Heart right ventricle (tissue), 16 donors: ENCODE results near the gene P2RX3. TPM values are rescaled to one million over a fixed set of nuclear protein-coding genes. Genes with fewer than 3 reads are reported as not detected.
A peak's percentile ranks its signal among the peaks of the same experiment; 100 is the strongest.

ENCODE experiments used
- ATAC-seq, 8 donors: fragments of 200-7000 bp; cut with Tn5 transposase; one replicate each; pipeline ENCODE4 v1.9.1; 2020; ENCODE audit warnings: mild to moderate bottlenecking in 8 of 8, moderate library complexity in 8 of 8, moderate number of reproducible peaks in 1 of 8
- DNase-seq, 2 donors: peaks; one replicate each; pipeline ENCODE4 v3.0.0-alpha.2; 2020
- H3K27ac ChIP-seq, 10 donors: fragments of 200-600 bp; sonication (generic) in 2 of 10; one replicate each; pipeline versions ENCODE4 v1.5.0 to v1.8.0; 2020 to 2022; ENCODE audit warnings: mild to moderate bottlenecking in 3 of 10
- H3K27me3 ChIP-seq, 7 donors: fragments of 200-600 bp; one replicate each; pipeline ENCODE4 v1.8.0; 2021 to 2022; ENCODE audit warnings: mild to moderate bottlenecking in 2 of 7
- H3K36me3 ChIP-seq, 9 donors: fragments of 200-600 bp; sonication (generic) in 1 of 9; one replicate each; pipeline versions ENCODE4 v1.5.0 to v1.8.0; 2020 to 2022; ENCODE audit warnings: mild to moderate bottlenecking in 2 of 9
- H3K4me1 ChIP-seq, 9 donors: fragments of 200-600 bp; sonication (generic) in 1 of 9; one replicate each; pipeline versions ENCODE4 v1.5.0 to v1.8.0; 2020 to 2022; ENCODE audit warnings: mild to moderate bottlenecking in 4 of 9
- H3K4me3 ChIP-seq, 10 donors: fragments of 200-600 bp; sonication (generic) in 2 of 10; one replicate each; pipeline versions ENCODE4 v1.5.0 to v1.8.0; 2020 to 2022; ENCODE audit warnings: mild to moderate bottlenecking in 7 of 10, moderate library complexity in 2 of 10
- H3K9me3 ChIP-seq, 11 donors: fragments of 200-600 bp in 10 of 11; sonication (generic) in 2 of 11; one replicate each; pipeline versions ENCODE4 v1.5.0 to v1.8.0; 2013 to 2022; ENCODE audit warnings: mild to moderate bottlenecking in 2 of 11, control low read depth in 1 of 11, moderate library complexity in 1 of 11
- CTCF ChIP-seq, 9 donors: fragments of 200-600 bp; sonication (generic) in 2 of 9; IDR thresholded peaks; one replicate each; pipeline versions ENCODE4 v1.5.0 to v1.8.0; 2021 to 2022; ENCODE audit warnings: antibody characterized with exemption in 9 of 9, mild to moderate bottlenecking in 5 of 9, moderate library complexity in 1 of 9
- WGBS, 2 donors: extraction: QIAGEN DNeasy Blood & Tissue Kit; methylation state at CpG; one replicate each; pipeline ENCODE4 v1.1.7; 2013; ENCODE audit warnings: inconsistent platforms in 1 of 2; 5-methylcytosine and 5-hydroxymethylcytosine counted together
- intact Hi-C, 10 donors: fragments of 100-400 bp; cut with DNase I; formaldehyde crosslinking; loops; one replicate each; pipeline versions ENCODE4 v1.11.1 to v1.14.2; 2022
- long read RNA-seq, 3 donors: library from polyadenylated mRNA; unstranded; transcript quantifications; one replicate each; pipeline ENCODE4 v2.0.0, GENCODE V29; 2020 to 2021
- polyA plus RNA-seq, 2 donors: library from polyadenylated mRNA; stranded (reverse); fragments of 200-250 nt; gene quantifications; one replicate each; pipeline ENCODE4 v1.2.3, GENCODE V29; 2013
- total RNA-seq, 10 donors: library from RNA; stranded (reverse); fragmentation: NEBNext Ultra II Directional in 3 of 10; extraction: Animal tissue kit (Norgen Biotek cat#: 25700) in 3 of 10; gene quantifications; one replicate each; pipeline versions ENCODE4 v1.2.1 to v1.2.4, GENCODE V29; 2021 to 2023
- donor health status: Arrhythmogenic right ventricular cardiomyopathy.
- donor health status: ischemic (EF 13 %, LVEDD 7.1; RV severe dilation, severe dysfunction).
- donor health status: healthy with polysubstance abuse.
- donor health status: DM: no; HTN: yes; CAD: no.
- donor health status: DM: no; HTN: no; CAD: no.
- donor health status: ischemic (EF 25% LVEDD 6.9; RV normal size, moderate dysfunction).
- donor health status: ischemic (EF 25% LVEDD 5.7; RV mildly dilated, moderate dysfunction).
- donor health status: healthy.
- donor health status: DM: yes; HTN: yes; CAD: no.
- donor health status: Ischemic cardiomyopathy.
- donor health status: ischemic (EF 35%, LVEDD 5.7; RV mildly dilated, moderate dysfunction).
- donor health status: nonischemic (EF 11% LVEDD 7.7; RV severe dilation, severe dysfunction).
- donor health status: DM: yes; HTN: yes; CAD: no.
- donor health status: PGD.
- donor health status: ischemic (EF 29% LVEDD 5.4; RV normal size, mild dysfunction).
- donor health status: nonischemic (EF 23%, LVEDD 6.1; RV moderate dilation, normal function).

Gene P2RX3
- total RNA-seq (1 to 10 TPM in 7 of 10 donors, under 1 TPM in 3; 0.32 to 5.1 (median 1.5) TPM), polyA plus RNA-seq (under 1 TPM; 0.42 to 0.66 TPM)
- long read RNA-seq, donor 1, transcript P2RX3-201 (12 exons, 1,831 nt), result major isoform, 8 of 10 reads
- long read RNA-seq, donor 1, partial matches to known transcripts, result 1 of 10 reads
- long read RNA-seq, donor 1, other reads (novel, unspliced or antisense), result 1 of 10 reads
- long read RNA-seq, donor 2, transcript P2RX3-201 (12 exons, 1,831 nt), result major isoform, 12 of 21 reads
- long read RNA-seq, donor 2, partial matches to known transcripts, result 3 of 21 reads
- long read RNA-seq, donor 2, other reads (novel, unspliced or antisense), result 6 of 21 reads
- long read RNA-seq, donor 3, partial matches to known transcripts, result 0 of 3 reads
- long read RNA-seq, donor 3, other reads (novel, unspliced or antisense), result 0 of 3 reads

- peak within 1 kb of the TSS in 4 of 10 donors; percentile 5 to 43 (median 18) for H3K4me3 ChIP-seq
Measured at GRCh38 chr11:57338142-57338541, at the start of gene P2RX3. Gene P2RX3 (plus strand): TSS chr11:57338352. CDS start chr11:57338551, 199 bp downstream.

GRCh38 chr11:57288771-57289579, 49.2 kb upstream of the P2RX3 start:
- WGBS, 2 donors, result 27 to 29% methylated on average over 11 of the region's 11 CpGs
- Histone ChIP-seq H3K4me1 (peaks cover 0 to 21% (median 10%) of the 10 kb centered on the region in 9 donors), H3K27ac (peak overlapping the region in 6 of 10 donors; percentile 39 to 64 (median 52)), H3K27me3 (no peaks in the 10 kb centered on the region), H3K4me3 (no peak overlapping the region), H3K9me3 (no peaks in the 10 kb centered on the region), H3K36me3 (no peaks in the 10 kb centered on the region)
- no peak for TF ChIP-seq CTCF (IDR thresholded peaks at IDR 0.05)
- DNase-seq (no peak), ATAC-seq (peak in 7 of 8 donors; percentile 26 to 46 (median 37))
- intact Hi-C loops, result no loop called here

More at GRCh38 chr11:57338142-57338541, at the start of gene P2RX3:
- no peak within 1 kb of the TSS for H3K27ac ChIP-seq
- no peak for TF ChIP-seq CTCF (IDR thresholded peaks at IDR 0.05)
- whole genome bisulfite sequencing, 2 donors, result 26 to 33% methylated on average over 4 of the region's 4 CpGs
- H3K27me3 ChIP-seq, result peaks cover 0 to 9% (median 0%) of the 10 kb centered on the region in 7 donors
- ATAC-seq (no peak), DNase-seq (peak in 1 of 2 donors; percentile 54)
- peaks cover 6 to 24% (median 16%) of the 10 kb centered on the region in 9 donors for H3K4me1 ChIP-seq
- H3K36me3 ChIP-seq, result peaks cover 0 to 14% (median 0%) of the 10 kb centered on the region in 9 donors
- no peaks in the 10 kb centered on the region for H3K9me3 ChIP-seq
- intact Hi-C loops, result no loop called here

- 22 to 38% methylated on average over 1 of the region's 1 CpG for WGBS, 2 donors
- no peaks in the 10 kb centered on the region for H3K27me3 ChIP-seq
- ATAC-seq (no peak), DNase-seq (no peak)
- H3K4me3 ChIP-seq, result no peak overlapping the region
- TF ChIP-seq CTCF (IDR thresholded peaks at IDR 0.05), result no peak
- intact Hi-C loops, result no loop called here
- no peak overlapping the region for H3K27ac ChIP-seq
- peaks cover 0 to 34% (median 10%) of the 10 kb centered on the region in 9 donors for H3K4me1 ChIP-seq
- no peaks in the 10 kb centered on the region for H3K9me3 ChIP-seq
- no peaks in the 10 kb centered on the region for H3K36me3 ChIP-seq
Measured at GRCh38 chr11:57290288-57290687, 47.9 kb upstream of the P2RX3 start.
